Measurements from ENCODE around the gene RBKS.
"Not testable (repeated sequence)": the region's sequence is repeated elsewhere in the genome, so short reads cannot be mapped to it uniquely, and the experiment has no call there.

RBKS gene

GRCh38 chr2:27869763-27870162, 20.4 kb downstream of the RBKS start:
- DNase-seq = no peak

DNA sequence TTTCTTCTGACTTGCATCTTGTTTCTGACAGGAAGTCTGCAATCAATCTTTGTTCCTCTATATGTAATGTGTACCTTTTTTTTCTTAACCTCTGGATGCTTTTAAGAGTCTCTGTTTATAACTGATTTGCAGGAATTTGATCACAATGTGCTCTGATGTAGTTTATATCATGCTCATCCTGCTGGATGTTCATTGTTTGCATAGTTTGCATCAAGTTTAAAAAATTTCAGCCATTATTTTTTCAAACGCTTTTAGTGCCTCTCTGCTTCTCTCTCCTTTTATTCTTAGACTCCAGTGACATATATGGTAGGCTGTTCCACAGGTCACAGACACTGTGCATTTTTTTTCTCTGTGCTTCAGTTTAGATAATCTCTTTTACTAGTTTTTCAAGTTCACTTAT, 23.9 kb downstream of the RBKS start:
- no peak for DNase-seq

- DNase-seq = not testable (repeated sequence)
These were observed 26.2 kb downstream of the RBKS start for GRCh38 chr2:27863955-27864354.

DNA sequence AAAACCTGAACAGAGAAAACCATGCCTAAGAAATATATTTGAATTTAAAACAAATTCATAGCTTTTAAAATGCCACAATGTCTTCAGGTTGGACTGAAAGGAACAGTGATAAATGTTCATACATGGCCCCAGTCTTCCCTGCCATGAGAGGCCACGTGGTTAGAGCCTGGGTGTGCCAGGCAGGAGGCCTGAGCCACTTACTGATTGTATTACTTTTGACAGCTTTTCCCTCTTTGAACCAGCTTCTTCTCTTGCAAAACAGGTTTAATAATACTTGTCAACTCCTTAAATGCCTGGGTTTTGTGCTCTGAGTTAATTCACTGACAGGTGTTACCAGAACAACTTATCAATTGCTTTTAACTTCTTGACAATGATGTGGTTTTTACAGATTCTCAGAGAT, 27.0 kb downstream of the RBKS start:
- no peak for DNase-seq

- no peak for DNase-seq
These were observed 30.1 kb downstream of the RBKS start for GRCh38 chr2:27860111-27860510.

DNA sequence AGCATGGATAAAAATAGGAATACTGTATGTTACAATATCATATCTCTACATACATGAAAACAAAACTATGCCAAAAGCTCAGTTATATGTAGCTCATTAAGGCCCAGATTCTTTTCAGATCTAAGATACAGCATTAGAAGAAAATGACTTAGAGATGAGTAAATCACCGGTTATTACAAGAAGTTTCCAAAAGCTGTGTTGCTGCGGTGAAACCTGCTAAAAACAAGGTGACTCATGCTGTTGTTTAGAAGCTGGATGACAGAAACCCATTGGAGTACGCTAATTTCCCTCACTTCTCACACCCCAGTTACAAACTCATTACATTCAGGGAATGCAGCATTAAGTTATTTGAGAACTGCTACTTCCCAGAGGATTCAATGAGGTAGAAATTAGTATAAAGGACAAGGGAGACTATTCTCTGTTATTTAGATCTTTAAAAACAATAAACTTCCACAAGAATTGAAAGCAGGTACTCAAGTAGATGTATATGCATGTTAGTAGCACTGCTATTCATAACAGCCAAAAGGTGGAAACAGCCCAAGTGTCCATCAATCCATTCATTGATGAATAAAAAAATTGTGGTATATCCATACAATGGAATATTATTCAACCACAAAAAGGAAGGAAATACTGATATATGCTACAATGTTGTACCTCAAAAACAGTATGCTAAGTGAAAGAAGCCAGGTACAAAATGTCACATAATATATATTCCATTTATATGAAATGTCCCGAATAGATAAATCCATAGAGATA, 32.6 kb downstream of the RBKS start:
- no peak for DNase-seq

DNA sequence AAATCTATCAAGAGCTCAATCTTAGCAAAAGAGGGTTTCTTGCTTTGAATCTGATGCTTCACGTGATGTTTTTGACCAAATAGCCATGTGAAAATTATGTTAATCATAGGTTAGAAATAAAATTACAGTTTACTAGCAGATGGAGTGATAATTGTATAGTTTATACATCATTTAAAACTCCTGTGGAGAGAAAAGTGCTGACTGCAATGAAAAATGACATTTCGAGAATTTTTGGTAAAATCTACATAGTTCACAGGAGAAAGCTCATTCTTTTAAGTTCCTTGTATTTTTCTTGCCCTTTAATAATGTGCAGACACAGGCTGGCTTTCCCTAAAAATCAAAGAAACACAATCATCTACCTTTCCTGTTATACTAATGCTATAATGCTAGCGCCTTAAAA, 33.2 kb downstream of the RBKS start:
- no peak for DNase-seq

- no peak for DNase-seq
These were observed 33.8 kb downstream of the RBKS start for GRCh38 chr2:27856386-27856785.

- DNase-seq = no peak
These were observed 34.7 kb downstream of the RBKS start for GRCh38 chr2:27855476-27855875.

- no peak for DNase-seq
These were observed 35.8 kb downstream of the RBKS start for GRCh38 chr2:27854229-27854862.

DNA sequence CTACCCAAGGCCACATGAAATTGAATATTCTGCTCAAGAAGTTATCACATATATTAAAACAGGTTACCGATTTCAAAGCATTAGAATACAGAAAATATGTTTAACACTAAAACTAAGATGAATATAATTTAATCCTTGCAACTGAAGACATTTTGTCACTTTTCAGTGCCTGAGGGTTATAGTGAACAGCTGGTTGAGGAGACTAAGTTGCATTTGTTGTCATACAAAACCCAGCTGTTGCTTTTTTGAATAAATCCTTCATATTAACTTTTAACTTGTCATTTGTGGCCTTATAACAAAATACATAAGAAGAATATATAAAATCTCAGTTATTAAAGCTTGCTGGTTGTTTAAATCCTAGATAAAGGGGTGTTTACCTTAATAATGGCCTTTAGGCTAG, 37.5 kb downstream of the RBKS start:
- DNase-seq = no peak

DNA sequence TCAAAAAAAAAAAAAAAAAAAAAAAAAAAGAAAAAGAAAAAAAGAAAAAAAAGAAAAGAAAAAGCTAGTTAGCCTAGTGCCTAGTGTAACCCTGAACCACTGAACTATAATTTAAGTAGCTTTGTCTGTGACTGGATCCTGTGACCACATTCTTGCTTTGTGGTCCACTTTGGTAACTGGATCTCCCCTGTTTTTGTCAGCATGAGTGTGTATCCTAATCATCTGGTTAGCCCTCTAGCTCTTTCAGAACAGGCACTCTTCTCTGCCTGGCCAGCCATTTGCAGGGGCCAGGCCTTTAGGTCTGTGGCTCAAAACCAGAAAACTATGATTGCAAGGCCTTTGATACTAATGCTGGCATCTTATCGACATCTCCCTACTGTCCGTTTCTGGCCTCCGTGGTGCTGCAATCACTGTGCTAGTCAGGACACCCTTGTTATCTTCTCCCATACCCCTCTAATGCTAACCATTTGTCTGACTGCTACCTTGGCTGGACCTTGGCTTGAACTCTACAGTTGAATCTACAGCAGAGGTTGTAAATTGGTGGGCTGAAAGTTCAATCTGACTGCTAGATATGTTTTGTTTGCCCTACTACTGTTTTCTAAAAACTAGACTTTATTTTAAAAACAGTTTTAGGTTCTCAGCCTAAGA, 40.5 kb downstream of the RBKS start:
- no peak for DNase-seq

DNA sequence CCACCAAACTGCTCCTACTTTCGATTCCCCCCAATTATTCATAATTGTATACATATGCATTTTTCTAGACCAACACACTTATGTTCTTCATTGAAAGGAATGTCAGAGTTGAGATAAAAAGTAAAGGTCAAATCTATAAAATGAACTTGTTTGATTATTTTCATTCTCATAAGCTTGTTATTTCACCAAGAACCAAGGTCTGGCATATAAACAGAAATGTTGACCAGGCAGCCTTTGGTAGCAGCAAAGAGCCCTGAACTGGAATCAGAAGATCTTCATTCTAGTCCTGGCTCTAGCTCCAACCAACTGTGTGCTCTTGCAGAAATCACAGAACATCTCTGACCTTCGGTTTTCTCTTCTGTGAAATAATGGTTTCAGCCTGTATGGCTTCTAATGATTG, 42.9 kb downstream of the RBKS start:
- DNase-seq = no peak

- DNase-seq = no peak
These were observed 45.3 kb downstream of the RBKS start for GRCh38 chr2:27844821-27845255.

DNA sequence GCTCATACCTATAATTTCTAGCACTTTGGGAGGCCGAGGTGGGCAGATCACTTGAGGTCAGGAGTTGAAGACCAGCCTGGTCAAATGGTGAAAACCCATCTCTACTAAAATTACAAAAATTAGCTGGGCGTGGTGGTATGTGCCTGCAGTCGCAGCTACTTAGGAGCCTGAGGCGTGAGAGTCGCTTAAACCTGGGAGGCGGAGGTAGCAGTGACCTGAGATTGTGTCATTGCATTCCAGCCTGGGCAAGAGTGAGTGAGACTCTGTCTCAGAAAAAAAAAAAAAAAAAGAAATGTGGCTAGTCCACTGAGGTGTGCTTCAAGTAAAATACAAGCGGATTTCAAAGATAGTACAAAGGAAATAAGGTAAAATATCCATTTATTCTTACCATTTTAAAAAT, 46.2 kb downstream of the RBKS start:
- no peak for DNase-seq

- DNase-seq = no peak
These were observed 47.3 kb downstream of the RBKS start for GRCh38 chr2:27842894-27843293.

DNA sequence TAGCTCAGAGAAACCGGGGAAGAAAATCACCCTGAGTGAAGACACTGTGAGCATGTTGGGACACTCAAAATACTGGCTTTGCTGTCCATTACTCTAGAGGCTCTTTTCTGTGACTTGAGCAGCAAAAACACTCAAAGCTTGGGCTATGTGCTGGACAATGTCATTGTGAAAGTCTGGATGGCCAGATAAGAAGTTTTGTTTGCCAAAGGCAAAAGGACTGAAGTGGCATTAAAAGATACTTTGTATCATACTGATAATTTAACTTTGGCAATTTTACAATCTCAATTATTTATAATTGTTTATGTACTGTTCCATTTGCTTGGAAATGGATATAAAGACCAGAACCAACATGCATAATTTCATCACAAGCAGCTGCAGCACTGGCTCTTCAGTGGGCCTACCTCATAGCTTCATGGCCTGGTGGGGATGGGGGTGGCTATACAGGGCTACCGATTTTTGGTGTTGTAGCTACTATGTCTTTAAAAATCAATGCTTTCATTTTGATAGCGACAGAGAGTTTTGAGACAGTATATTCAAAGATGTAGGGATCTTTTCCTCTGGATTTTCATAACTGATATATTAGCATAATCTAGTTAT, 51.1 kb downstream of the RBKS start:
- DNase-seq = no peak

GRCh38 chr2:27838502-27838901, 51.7 kb downstream of the RBKS start:
- DNase-seq = no peak

DNA sequence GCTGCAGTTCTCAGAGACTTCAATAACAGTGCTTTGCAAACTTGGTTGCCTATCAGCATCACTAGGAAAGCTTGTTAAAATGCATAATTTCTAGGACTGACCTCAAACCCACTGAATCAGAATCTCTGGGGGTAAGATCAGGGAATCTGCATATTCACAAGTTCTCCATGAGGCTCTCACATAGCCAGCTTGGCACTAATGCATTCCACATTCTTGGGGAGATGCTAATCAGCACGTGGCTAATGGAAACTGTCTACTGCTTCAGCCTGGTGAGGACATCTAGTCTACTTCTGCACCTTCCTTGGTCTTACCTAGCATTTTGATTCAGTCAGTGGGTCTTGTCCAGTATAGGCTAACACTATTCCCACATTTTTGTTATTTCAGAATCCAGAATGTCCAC, 56.3 kb downstream of the RBKS start:
- no peak for DNase-seq

- DNase-seq = no peak
These were observed 57.8 kb downstream of the RBKS start for GRCh38 chr2:27832396-27832795.

- no peak for DNase-seq
These were observed 58.7 kb downstream of the RBKS start for GRCh38 chr2:27831279-27832050.

- DNase-seq = no peak
These were observed 59.5 kb downstream of the RBKS start for GRCh38 chr2:27830656-27831055.

DNA sequence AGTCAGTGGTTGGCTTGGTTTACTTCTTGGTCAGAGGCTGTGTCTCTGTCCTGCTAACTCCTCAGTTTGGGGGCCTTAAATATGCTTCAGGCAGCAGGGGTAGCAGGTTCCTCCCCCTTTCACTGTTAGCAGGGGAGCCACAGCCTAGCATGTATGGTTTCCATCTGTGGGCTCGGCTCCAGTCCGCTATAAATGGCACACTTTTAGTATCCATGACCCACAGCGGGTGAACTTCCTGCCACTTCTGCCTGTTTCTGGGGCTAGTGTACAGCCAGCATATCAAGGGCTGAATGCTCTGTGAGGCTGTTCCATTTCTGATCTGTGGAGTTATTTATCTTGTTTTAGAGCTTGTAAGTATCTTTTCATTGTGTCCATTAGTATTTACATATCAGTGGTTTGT, 60.4 kb downstream of the RBKS start:
- no peak for DNase-seq

Data from activated CD8-positive, alpha-beta memory T cell treated with anti-CD3 and anti-CD28 coated beads, Interleukin-2, amount 50 U/mL, for 48 hours (primary cell).